ENCODE results near the gene USH2A. TPM values are rescaled to one million over a fixed set of nuclear protein-coding genes. Genes with fewer than 3 reads are reported as not detected.

The USH2A gene
- total RNA-seq, 2 donors from 2014 or later: 0.74 TPM; not detected in 1

GRCh38 chr1:215794156-215794555 is 629.1 kb downstream of the USH2A start:
- WGBS: 16% methylated on average over 6 of the region's 6 CpGs
- no peak overlapping the region for H3K27ac ChIP-seq
- no peaks in the 10 kb centered on the region for H3K36me3 ChIP-seq
- DNase-seq (ENCODE audit: low spot score): peak; percentile 4
- no peaks in the 10 kb centered on the region for H3K9me3 ChIP-seq
- no peak overlapping the region for H3K4me3 ChIP-seq
- intact Hi-C loops (cut with DNase I): no loop called here
- TF ChIP-seq POLR2AphosphoS5 (IDR thresholded peaks at IDR 0.05) (no peak), CTCF (IDR thresholded peaks at IDR 0.05) (no peak), POLR2A (IDR thresholded peaks at IDR 0.05) (no peak)
- no peaks in the 10 kb centered on the region for H3K4me1 ChIP-seq (replicated peaks)
- no peaks in the 10 kb centered on the region for H3K27me3 ChIP-seq (replicated peaks; ENCODE audit: insufficient read depth)

GRCh38 chr1:215793180-215793579 is 630.1 kb downstream of the USH2A start:
- no peak overlapping the region for H3K4me3 ChIP-seq
- no peaks in the 10 kb centered on the region for H3K36me3 ChIP-seq
- H3K9me3 ChIP-seq: no peaks in the 10 kb centered on the region
- DNase-seq (ENCODE audit: low spot score): no peak
- TF ChIP-seq POLR2A (IDR thresholded peaks at IDR 0.05): no peak
- TF ChIP-seq POLR2AphosphoS5 (IDR thresholded peaks at IDR 0.05): no peak
- no peak for TF ChIP-seq CTCF (IDR thresholded peaks at IDR 0.05)
- no peaks in the 10 kb centered on the region for H3K4me1 ChIP-seq (replicated peaks)
- intact Hi-C loops (cut with DNase I): no loop called here
- no peaks in the 10 kb centered on the region for H3K27me3 ChIP-seq (replicated peaks; ENCODE audit: insufficient read depth)
- no peak overlapping the region for H3K27ac ChIP-seq

GRCh38 chr1:215792446-215792845 is 630.8 kb downstream of the USH2A start:
- H3K36me3 ChIP-seq: no peaks in the 10 kb centered on the region
- WGBS: 82% methylated on average over 8 of the region's 8 CpGs

GRCh38 chr1:215789981-215790380 is 633.3 kb downstream of the USH2A start:
- intact Hi-C loops (cut with DNase I): no loop called here
- no peak for DNase-seq (ENCODE audit: low spot score)
- Histone ChIP-seq H3K27ac (no peak overlapping the region), H3K9me3 (no peaks in the 10 kb centered on the region), H3K4me3 (no peak overlapping the region), H3K4me1 (replicated peaks) (no peaks in the 10 kb centered on the region), H3K27me3 (replicated peaks; ENCODE audit: insufficient read depth) (no peaks in the 10 kb centered on the region), H3K36me3 (no peaks in the 10 kb centered on the region)
- WGBS: 68% methylated on average over 3 of the region's 3 CpGs
- TF ChIP-seq CTCF (IDR thresholded peaks at IDR 0.05): no peak

More at GRCh38 chr1:215792446-215792845, 630.8 kb downstream of the USH2A start:
- intact Hi-C loops (cut with DNase I): no loop called here
- Histone ChIP-seq H3K4me3 (no peak overlapping the region), H3K9me3 (no peaks in the 10 kb centered on the region), H3K27ac (no peak overlapping the region), H3K4me1 (replicated peaks) (no peaks in the 10 kb centered on the region), H3K27me3 (replicated peaks; ENCODE audit: insufficient read depth) (no peaks in the 10 kb centered on the region)
- no peak for DNase-seq (ENCODE audit: low spot score)
- no peak for TF ChIP-seq POLR2AphosphoS5 (IDR thresholded peaks at IDR 0.05)
- no peak for TF ChIP-seq CTCF (IDR thresholded peaks at IDR 0.05)
- TF ChIP-seq POLR2A (IDR thresholded peaks at IDR 0.05): no peak

- intact Hi-C loops (cut with DNase I): no loop called here
- no peak overlapping the region for H3K27ac ChIP-seq
- TF ChIP-seq POLR2A (IDR thresholded peaks at IDR 0.05) (no peak), POLR2AphosphoS5 (IDR thresholded peaks at IDR 0.05) (no peak), CTCF (IDR thresholded peaks at IDR 0.05) (no peak)
- no peaks in the 10 kb centered on the region for H3K4me1 ChIP-seq (replicated peaks)
- no peaks in the 10 kb centered on the region for H3K9me3 ChIP-seq
- H3K4me3 ChIP-seq: no peak overlapping the region
- DNase-seq (ENCODE audit: low spot score): no peak
- no peaks in the 10 kb centered on the region for H3K36me3 ChIP-seq
- no peaks in the 10 kb centered on the region for H3K27me3 ChIP-seq (replicated peaks; ENCODE audit: insufficient read depth)
These were observed 636.3 kb downstream of the USH2A start for GRCh38 chr1:215786997-215787396.

Measured in prostate gland (tissue), 2 donors.